GM12892 (cell line): ENCODE data around the gene MMP24.

Source experiments
- POLR2AphosphoS5 ChIP-seq: IDR thresholded peaks from 2 replicates; pipeline ENCODE4 v1.6.1; 2011; ENCODE audit warnings: low read depth, low read length, control low read depth
- TAF1 ChIP-seq: IDR thresholded peaks from 2 replicates; pipeline ENCODE4 v1.6.1; 2011; ENCODE audit warnings: low read depth, mild to moderate bottlenecking, control low read depth, low read length, borderline replicate concordance

GRCh38 chr20:35267092-35267491, 40.6 kb downstream of the MMP24 start:
- no peak for TF ChIP-seq TAF1
- no peak for TF ChIP-seq POLR2AphosphoS5
